Small intestine (tissue), 7 donors: ENCODE measurements around the gene CD81. TPM values are rescaled to one million over a fixed set of nuclear protein-coding genes. Genes with fewer than 3 reads are reported as not detected.

Experiments used
- DNase-seq, 2 donors: peaks; one replicate each; pipeline versions ENCODE4 v3.0.0 to v3.0.0-alpha.2; 2013
- FAIRE-seq: peaks from 2 replicates; lab custom pipeline; 2012; peaks lifted over from hg19 to GRCh38; lab: Jason Lieb, UNC
- H3K27ac ChIP-seq, 3 donors: one replicate each; pipeline ENCODE4 v1.5.1; 2013; ENCODE audit warnings: low read length in 2 of 3, mild to moderate bottlenecking in 2 of 3, control low read depth in 1 of 3, inconsistent platforms in 1 of 3, low read depth in 1 of 3, moderate library complexity in 1 of 3
- H3K27me3 ChIP-seq, 3 donors: one replicate each; pipeline ENCODE4 v1.6.1; 2013; ENCODE audit warnings: low read length in 3 of 3, inconsistent platforms in 1 of 3; ENCODE audit not compliant: control insufficient read depth in 3 of 3, insufficient read depth in 3 of 3
- H3K36me3 ChIP-seq, 3 donors: one replicate each; pipeline ENCODE4 v1.6.1; 2013; ENCODE audit warnings: low read length in 3 of 3, inconsistent platforms in 1 of 3, low read depth in 1 of 3, mild to moderate bottlenecking in 1 of 3, moderate library complexity in 1 of 3; ENCODE audit not compliant: control insufficient read depth in 3 of 3, insufficient read depth in 2 of 3
- H3K4me1 ChIP-seq, 3 donors: one replicate each; pipeline ENCODE4 v1.6.1; 2013; ENCODE audit warnings: low read length in 2 of 3, inconsistent platforms in 1 of 3, low read depth in 1 of 3, mild to moderate bottlenecking in 1 of 3, moderate library complexity in 1 of 3; ENCODE audit not compliant: control insufficient read depth in 3 of 3, insufficient read depth in 2 of 3
- H3K4me3 ChIP-seq, 3 donors: one replicate each; pipeline ENCODE4 v1.5.1; 2013; ENCODE audit warnings: low read length in 3 of 3, control low read depth in 1 of 3, inconsistent platforms in 1 of 3, low read depth in 1 of 3, mild to moderate bottlenecking in 1 of 3, moderate library complexity in 1 of 3
- H3K9me3 ChIP-seq, 2 donors: one replicate each; pipeline ENCODE4 v1.6.1; 2013; ENCODE audit warnings: low read depth in 1 of 2, low read length in 1 of 2; ENCODE audit not compliant: control insufficient read depth in 2 of 2, insufficient read depth in 1 of 2
- WGBS, 3 donors: extraction: QIAGEN DNeasy Blood & Tissue Kit; methylation state at CpG; one replicate each; pipeline ENCODE4 v1.1.7; 2013; 5-methylcytosine and 5-hydroxymethylcytosine counted together
- polyA plus RNA-seq, 4 donors: library from polyadenylated mRNA; stranded (reverse) in 3 of 4; unstranded in 1 of 4; fragments of 200-250 nt in 3 of 4; fragments of 120-200 nt in 1 of 4; gene quantifications; one replicate each; pipeline versions ENCODE4 v1.2.1 to v1.2.3, GENCODE V29; 2013
- donor health status: healthy with polysubstance abuse.
- donor health status: control.
- donor health status: control.
- donor health status: Bipolar disorder and iron deficiency.
- donor health status: healthy.

The CD81 gene
- polyA plus RNA-seq, 4 donors, result 11.0 to 285 (median 134) TPM

DNA sequence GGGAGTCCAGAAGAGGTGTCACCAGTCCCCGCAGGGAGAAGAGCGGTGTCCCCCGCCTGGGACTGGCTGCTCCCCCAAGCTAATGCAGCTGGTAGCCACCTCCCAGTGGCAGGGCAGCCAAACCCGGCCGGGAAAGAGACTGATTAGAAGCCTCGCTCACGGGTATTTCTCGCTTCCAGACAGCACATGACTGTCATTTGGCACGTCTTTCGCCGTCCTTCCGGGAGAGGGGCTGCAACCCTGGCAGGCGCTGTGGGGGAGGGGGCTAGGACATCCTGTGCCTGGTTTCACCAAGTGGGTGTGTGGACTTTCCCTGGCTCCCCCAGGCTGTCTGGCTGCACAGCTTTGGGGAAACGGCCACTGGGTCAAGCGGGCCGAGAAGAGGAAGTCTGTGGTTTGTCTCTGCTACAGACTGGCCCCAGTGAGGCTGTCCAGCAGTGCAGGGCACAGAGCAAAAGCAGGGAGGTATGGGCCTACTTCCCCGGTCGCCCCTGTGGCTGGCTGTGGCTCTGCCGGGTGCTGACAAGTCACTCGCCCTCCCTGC lies 3.8 kb downstream of the CD81 start:
- Histone ChIP-seq H3K36me3 (peaks cover 0 to 57% (median 0%) of the 10 kb centered on the region in 3 donors), H3K27ac (peak overlapping the region in 2 of 3 donors; percentile 44 to 80), H3K4me1 (peaks cover 0 to 26% (median 0%) of the 10 kb centered on the region in 3 donors), H3K4me3 (no peak overlapping the region), H3K9me3 (peaks cover 0 to 11% of the 10 kb centered on the region in 2 donors), H3K27me3 (no peaks in the 10 kb centered on the region)
- FAIRE-seq (no peak), DNase-seq (peak; percentile 19 to 21)
- 58 to 85% (median 82%) methylated on average over 17 to 20 of the region's 20 CpGs for WGBS, 3 donors

DNA sequence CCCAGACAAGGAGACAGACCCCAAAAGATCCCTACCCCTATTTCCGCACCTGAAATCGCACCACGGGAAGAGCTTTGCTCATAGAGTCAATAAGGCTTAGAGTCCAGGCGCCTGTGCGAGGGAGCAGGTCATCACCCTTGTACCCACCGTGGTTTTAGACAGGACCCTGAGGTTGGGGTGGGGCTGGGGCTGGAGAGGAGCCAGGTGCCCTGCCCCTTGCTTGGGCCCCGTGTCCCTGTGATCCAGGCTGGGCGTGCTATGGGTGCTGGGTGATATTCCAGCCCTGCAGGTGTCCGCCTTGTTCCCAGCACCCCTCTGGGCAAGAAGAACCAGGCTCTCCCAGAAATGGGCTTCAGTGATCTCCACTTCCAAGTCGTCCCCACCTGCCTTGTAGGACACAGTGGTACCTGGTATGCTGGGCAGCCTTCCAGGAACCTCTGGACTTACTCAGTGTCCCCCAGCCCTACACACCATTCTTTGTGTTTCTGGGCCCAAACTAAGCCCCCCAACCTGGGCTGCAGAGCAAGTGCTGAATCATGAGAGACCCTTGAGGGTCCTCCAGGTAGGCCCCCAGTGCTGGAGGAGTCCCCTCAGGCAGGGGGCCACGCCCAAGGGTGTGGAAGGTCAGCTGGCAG lies 4.5 kb downstream of the CD81 start:
- 72 to 82% (median 74%) methylated on average over 11 of the region's 11 CpGs for WGBS, 3 donors
- DNase-seq (no peak), FAIRE-seq (no peak)
- peaks cover 0 to 24% (median 3%) of the 10 kb centered on the region in 3 donors for H3K4me1 ChIP-seq
- H3K9me3 ChIP-seq, result peaks cover 0 to 11% of the 10 kb centered on the region in 2 donors
- no peaks in the 10 kb centered on the region for H3K27me3 ChIP-seq
- peaks cover 0 to 65% (median 0%) of the 10 kb centered on the region in 3 donors for H3K36me3 ChIP-seq
- H3K4me3 ChIP-seq, result no peak overlapping the region
- peak overlapping the region in 2 of 3 donors; percentile 22 to 80 for H3K27ac ChIP-seq

GRCh38 chr11:2382129-2382517 lies 5.0 kb downstream of the CD81 start:
- Histone ChIP-seq H3K27me3 (no peaks in the 10 kb centered on the region), H3K9me3 (peaks cover 0 to 11% of the 10 kb centered on the region in 2 donors), H3K4me1 (peaks cover 0 to 20% (median 6%) of the 10 kb centered on the region in 3 donors), H3K4me3 (no peak overlapping the region), H3K27ac (peak overlapping the region in 1 of 3 donors; percentile 80), H3K36me3 (peaks cover 0 to 70% (median 0%) of the 10 kb centered on the region in 3 donors)
- 58 to 64% (median 63%) methylated on average over 10 to 11 of the region's 11 CpGs for WGBS, 3 donors
- FAIRE-seq, result no peak
- no peak for DNase-seq

- peaks cover 0 to 21% (median 6%) of the 10 kb centered on the region in 3 donors for H3K4me1 ChIP-seq
- no peaks in the 10 kb centered on the region for H3K27me3 ChIP-seq
- peak overlapping the region; percentile 12 to 80 (median 30) for H3K27ac ChIP-seq
- peaks cover 0 to 11% of the 10 kb centered on the region in 2 donors for H3K9me3 ChIP-seq
- no peak overlapping the region for H3K4me3 ChIP-seq
- peaks cover 0 to 80% (median 0%) of the 10 kb centered on the region in 3 donors for H3K36me3 ChIP-seq
- FAIRE-seq (no peak), DNase-seq (no peak)
- WGBS, 3 donors, result 54 to 78% (median 69%) methylated on average over 26 of the region's 26 CpGs
Observed at GRCh38 chr11:2382936-2383851, 6.1 kb downstream of the CD81 start.

- DNase-seq (peak; percentile 22 to 40), FAIRE-seq (no peak)
- peak overlapping the region in 2 of 3 donors; percentile 30 to 80 for H3K27ac ChIP-seq
- 36 to 41% (median 39%) methylated on average over 24 to 33 of the region's 33 CpGs for WGBS, 3 donors
- H3K27me3 ChIP-seq, result no peaks in the 10 kb centered on the region
- peaks cover 0 to 11% of the 10 kb centered on the region in 2 donors for H3K9me3 ChIP-seq
- H3K4me3 ChIP-seq, result no peak overlapping the region
- H3K36me3 ChIP-seq, result peaks cover 0 to 90% (median 0%) of the 10 kb centered on the region in 3 donors
- H3K4me1 ChIP-seq, result peaks cover 0 to 30% (median 6%) of the 10 kb centered on the region in 3 donors
Observed at GRCh38 chr11:2383852-2384804, 7.0 kb downstream of the CD81 start.

- Histone ChIP-seq H3K4me3 (no peak overlapping the region), H3K36me3 (peaks cover 0 to 90% (median 0%) of the 10 kb centered on the region in 3 donors), H3K9me3 (peaks cover 0 to 11% of the 10 kb centered on the region in 2 donors), H3K4me1 (peaks cover 0 to 25% (median 6%) of the 10 kb centered on the region in 3 donors), H3K27me3 (no peaks in the 10 kb centered on the region), H3K27ac (peak overlapping the region in 1 of 3 donors; percentile 59)
- DNase-seq, result no peak
- FAIRE-seq, result no peak
- WGBS, 3 donors, result 68 to 84% (median 72%) methylated on average over 41 to 48 of the region's 48 CpGs
Observed at GRCh38 chr11:2385156-2386151, 8.3 kb downstream of the CD81 start.

DNA sequence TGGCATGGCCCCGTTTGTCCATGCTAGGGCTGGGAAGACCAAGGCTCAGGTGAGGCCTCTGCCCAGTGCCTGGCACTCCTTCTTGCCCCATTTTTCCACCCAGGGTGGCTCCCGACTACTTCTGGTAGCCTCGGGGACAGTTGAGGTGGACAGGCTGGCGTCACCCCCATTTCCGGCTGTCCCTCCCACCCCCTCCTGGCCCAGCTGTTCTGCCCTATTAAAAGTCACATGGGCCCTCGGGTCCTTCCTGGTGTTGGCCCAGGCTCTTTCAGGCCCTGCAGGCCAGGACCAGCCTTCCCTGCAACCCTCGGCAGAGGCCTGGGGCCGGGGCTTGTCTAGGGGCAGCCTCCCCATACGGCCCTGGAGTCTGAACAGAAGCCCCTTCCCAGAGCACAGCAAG lies 9.5 kb downstream of the CD81 start:
- WGBS, 3 donors, result 57 to 78% (median 68%) methylated on average over 9 of the region's 9 CpGs
- Histone ChIP-seq H3K27me3 (no peaks in the 10 kb centered on the region), H3K27ac (peak overlapping the region in 2 of 3 donors; percentile 45 to 59), H3K4me1 (peaks cover 0 to 23% (median 6%) of the 10 kb centered on the region in 3 donors), H3K36me3 (peaks cover 0 to 90% (median 2%) of the 10 kb centered on the region in 3 donors), H3K9me3 (peaks cover 0 to under 1% of the 10 kb centered on the region in 2 donors), H3K4me3 (no peak overlapping the region)
- FAIRE-seq (no peak), DNase-seq (no peak)
